GM23338 (cell line): ENCODE measurements around the gene RPS2. TPM values are rescaled to one million over a fixed set of nuclear protein-coding genes. Genes with fewer than 3 reads are reported as not detected.

Experiments
- CREB1 ChIP-seq: fragments of 250-450 bp; sonication (Bioruptor Pico); IDR thresholded peaks from 2 replicates; pipeline ENCODE4 v1.5.0; 2020; ENCODE audit warnings: low read depth, mild to moderate bottlenecking, moderate library complexity
- EZH2phosphoT487 ChIP-seq: fragments of 200-600 bp; sonication (generic); IDR thresholded peaks from one replicate; pipeline ENCODE4 v1.8.1; 2018; ENCODE audit warnings: antibody characterized with exemption; ENCODE audit not compliant: unreplicated experiment
- JUNB ChIP-seq: IDR thresholded peaks from one replicate; pipeline ENCODE4 v1.6.1; 2016; ENCODE audit warnings: antibody characterized with exemption; ENCODE audit not compliant: unreplicated experiment
- POLR2AphosphoS5 ChIP-seq: IDR thresholded peaks from 2 replicates; pipeline ENCODE4 v1.6.1; 2016; ENCODE audit warnings: antibody characterized with exemption, low read depth
- ZNF114 ChIP-seq: fragments of 250-450 bp; sonication (Bioruptor Pico); IDR thresholded peaks from 2 replicates; pipeline ENCODE4 v1.5.0; 2020; ENCODE audit warnings: mild to moderate bottlenecking, moderate library complexity
- ZNF331 ChIP-seq: fragments of 250-450 bp; sonication (Bioruptor Pico); IDR thresholded peaks from 2 replicates; pipeline ENCODE4 v1.5.0; 2020; ENCODE audit warnings: low read depth, mild to moderate bottlenecking, moderate library complexity
- polyA plus RNA-seq: library from polyadenylated mRNA; unstranded; fragments of >200 nt; fragmentation: Nextera tagmentation; extraction: Ambion mirVana; gene quantifications from 2 replicates; pipeline ENCODE4 v1.2.1, GENCODE V29; 2016
- small RNA-seq: library from RNA; depleted of rRNA; stranded (forward); fragments of <200 nt; gene quantifications from one replicate; pipeline ENCODE3, GENCODE V24; 2014; ENCODE audit warnings: low replicate concordance
- total RNA-seq: library from RNA; depleted of rRNA; stranded (reverse); fragments of >200 nt; shearing (Covaris generic); gene quantifications from 2 replicates; pipeline ENCODE4 v1.2.3, GENCODE V29; 2014; rRNA removed

The RPS2 gene
- total and polyA plus RNA-seq, 2 experiments from 2014 or later, result 3,786 to 3,992 TPM

DNA sequence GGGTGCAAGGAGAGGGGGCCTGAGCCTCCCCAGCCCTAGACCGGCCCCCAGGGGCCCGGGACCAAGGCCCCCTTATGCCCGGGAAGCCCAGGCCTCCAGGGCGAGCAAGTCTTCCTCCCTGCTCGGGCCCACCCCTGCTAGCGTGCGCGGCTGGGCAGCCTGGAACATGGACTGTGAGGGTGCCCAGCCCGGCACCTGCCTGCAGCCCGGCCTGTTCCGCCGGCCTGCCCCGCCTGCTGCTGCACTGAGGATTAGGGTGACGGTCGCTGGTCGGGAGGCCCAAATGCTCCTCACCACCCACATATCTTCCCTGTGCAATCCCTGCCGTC is 52.4 kb downstream of the RPS2 start (continued):
- TF ChIP-seq JUNB (no peak), EZH2phosphoT487 (no peak), CREB1 (CRISPR knock-in tag) (no peak), ZNF114 (no peak), ZNF331 (no peak), POLR2AphosphoS5 (no peak)

Small RNA genes lying within 50 kb of the gene (small RNA-seq; reads per million reads assigned to genes)
- gene AC005363.2 (not detected), gene RN7SL219P (not detected), gene SNORA10 (not detected), gene SNORA64 (not detected)

Other genes starting within 250 kb of the RPS2 start
- gene NME3, start 193.3 kb downstream of the RPS2 start, total RNA-seq, result 73.7 and 95.3 TPM in 2 replicates
- 130 and 153 TPM in 2 replicates for gene NME3, start 193.3 kb downstream of the RPS2 start, polyA plus RNA-seq
- gene EME2, start 192.0 kb downstream of the RPS2 start, total RNA-seq, result 15.0 and 17.3 TPM in 2 replicates
- 4.1 TPM in 2 replicates for gene EME2, start 192.0 kb downstream of the RPS2 start, polyA plus RNA-seq
- 223 and 248 TPM in 2 replicates for gene MRPS34, start 191.7 kb downstream of the RPS2 start, total RNA-seq
- gene MRPS34, start 191.7 kb downstream of the RPS2 start, polyA plus RNA-seq, result 370 and 391 TPM in 2 replicates
- gene SPSB3, start 182.3 kb downstream of the RPS2 start, total RNA-seq, result 34.7 and 42.8 TPM in 2 replicates
- gene SPSB3, start 182.3 kb downstream of the RPS2 start, polyA plus RNA-seq, result 27.1 and 33.9 TPM in 2 replicates
- 143 and 175 TPM in 2 replicates for gene NUBP2, start 181.9 kb downstream of the RPS2 start, total RNA-seq
- gene NUBP2, start 181.9 kb downstream of the RPS2 start, polyA plus RNA-seq, result 79.0 and 79.4 TPM in 2 replicates
- gene IGFALS, start 171.1 kb downstream of the RPS2 start, total RNA-seq, result not detected in 2 replicates
- gene IGFALS, start 171.1 kb downstream of the RPS2 start, polyA plus RNA-seq, result 0.16 TPM in 1 of 2 replicates, not detected in the other
- 24.7 and 30.6 TPM in 2 replicates for gene HAGH, start 138.0 kb downstream of the RPS2 start, total RNA-seq
- 28.5 and 28.9 TPM in 2 replicates for gene HAGH, start 138.0 kb downstream of the RPS2 start, polyA plus RNA-seq
- 17.3 and 21.0 TPM in 2 replicates for gene FAHD1, start 137.6 kb downstream of the RPS2 start, total RNA-seq
- 23.9 and 24.2 TPM in 2 replicates for gene FAHD1, start 137.6 kb downstream of the RPS2 start, polyA plus RNA-seq
- gene MEIOB, start 92.7 kb downstream of the RPS2 start, total RNA-seq, result 6.3 and 7.3 TPM in 2 replicates
- 7.7 and 8.7 TPM in 2 replicates for gene MEIOB, start 92.7 kb downstream of the RPS2 start, polyA plus RNA-seq
- gene HS3ST6, start 46.4 kb downstream of the RPS2 start, total RNA-seq, result not detected in 2 replicates
- 0.17 and 0.21 TPM in 2 replicates for gene HS3ST6, start 46.4 kb downstream of the RPS2 start, polyA plus RNA-seq
- gene MSRB1, start 21.6 kb downstream of the RPS2 start, total RNA-seq, result 23.9 and 31.3 TPM in 2 replicates
- gene MSRB1, start 21.6 kb downstream of the RPS2 start, polyA plus RNA-seq, result 29.6 and 30.4 TPM in 2 replicates
- 0.31 and 0.59 TPM in 2 replicates for gene RPL3L, start 10.1 kb downstream of the RPS2 start, total RNA-seq
- gene RPL3L, start 10.1 kb downstream of the RPS2 start, polyA plus RNA-seq, result 0.68 and 1.1 TPM in 2 replicates
- gene NDUFB10, start 5.3 kb downstream of the RPS2 start, total RNA-seq, result 244 and 280 TPM in 2 replicates
- 495 and 527 TPM in 2 replicates for gene NDUFB10, start 5.3 kb downstream of the RPS2 start, polyA plus RNA-seq
- gene RNF151, start 2.0 kb upstream of the RPS2 start, total RNA-seq, result not detected in 2 replicates
- gene RNF151, start 2.0 kb upstream of the RPS2 start, polyA plus RNA-seq, result not detected in 2 replicates
- 122 and 157 TPM in 2 replicates for gene TBL3, start 7.2 kb upstream of the RPS2 start, total RNA-seq
- 67.0 and 68.8 TPM in 2 replicates for gene TBL3, start 7.2 kb upstream of the RPS2 start, polyA plus RNA-seq
- gene NOXO1, start 16.6 kb upstream of the RPS2 start, total RNA-seq, result 1.2 and 2.0 TPM in 2 replicates
- gene NOXO1, start 16.6 kb upstream of the RPS2 start, polyA plus RNA-seq, result 2.0 and 2.6 TPM in 2 replicates
- gene GFER, start 19.4 kb upstream of the RPS2 start, total RNA-seq, result 40.1 and 53.2 TPM in 2 replicates
- gene GFER, start 19.4 kb upstream of the RPS2 start, polyA plus RNA-seq, result 64.5 and 68.5 TPM in 2 replicates
- gene SYNGR3, start 25.1 kb upstream of the RPS2 start, total RNA-seq, result 72.2 and 77.7 TPM in 2 replicates
- 44.7 and 45.4 TPM in 2 replicates for gene SYNGR3, start 25.1 kb upstream of the RPS2 start, polyA plus RNA-seq
- 31.7 and 48.6 TPM in 2 replicates for gene ZNF598, start 45.0 kb upstream of the RPS2 start, total RNA-seq
- gene ZNF598, start 45.0 kb upstream of the RPS2 start, polyA plus RNA-seq, result 8.5 and 10.2 TPM in 2 replicates
- gene NPW, start 55.0 kb upstream of the RPS2 start, total RNA-seq, result 1.9 and 4.5 TPM in 2 replicates
- 37.0 and 37.6 TPM in 2 replicates for gene NPW, start 55.0 kb upstream of the RPS2 start, polyA plus RNA-seq
- 15.4 and 16.5 TPM in 2 replicates for gene NHERF2, start 62.1 kb upstream of the RPS2 start, total RNA-seq
- 12.0 and 21.0 TPM in 2 replicates for gene NHERF2, start 62.1 kb upstream of the RPS2 start, polyA plus RNA-seq
- 84.6 and 97.1 TPM in 2 replicates for gene NTHL1, start 83.0 kb upstream of the RPS2 start, total RNA-seq
- 87.9 and 94.9 TPM in 2 replicates for gene NTHL1, start 83.0 kb upstream of the RPS2 start, polyA plus RNA-seq
- 81.4 and 93.0 TPM in 2 replicates for gene TSC2, start 83.2 kb upstream of the RPS2 start, total RNA-seq
- gene TSC2, start 83.2 kb upstream of the RPS2 start, polyA plus RNA-seq, result 36.3 and 40.5 TPM in 2 replicates
- 75.5 and 107 TPM in 2 replicates for gene PKD1, start 171.1 kb upstream of the RPS2 start, total RNA-seq
- 18.5 and 21.1 TPM in 2 replicates for gene PKD1, start 171.1 kb upstream of the RPS2 start, polyA plus RNA-seq
- 3.7 and 4.1 TPM in 2 replicates for gene RAB26, start 183.8 kb upstream of the RPS2 start, total RNA-seq
- 8.7 and 11.6 TPM in 2 replicates for gene RAB26, start 183.8 kb upstream of the RPS2 start, polyA plus RNA-seq
- 133 and 143 TPM in 2 replicates for gene TRAF7, start 191.0 kb upstream of the RPS2 start, total RNA-seq
- 36.4 and 41.4 TPM in 2 replicates for gene TRAF7, start 191.0 kb upstream of the RPS2 start, polyA plus RNA-seq
- gene CASKIN1, start 231.8 kb upstream of the RPS2 start, total RNA-seq, result 2.4 and 6.2 TPM in 2 replicates
- 1.0 TPM in 2 replicates for gene CASKIN1, start 231.8 kb upstream of the RPS2 start, polyA plus RNA-seq
- gene MLST8, start 240.6 kb upstream of the RPS2 start, total RNA-seq, result 98.1 and 138 TPM in 2 replicates
- gene MLST8, start 240.6 kb upstream of the RPS2 start, polyA plus RNA-seq, result 55.3 and 58.8 TPM in 2 replicates
- 3.8 and 5.3 TPM in 2 replicates for gene BRICD5, start 246.0 kb upstream of the RPS2 start, total RNA-seq
- gene BRICD5, start 246.0 kb upstream of the RPS2 start, polyA plus RNA-seq, result 4.8 and 6.3 TPM in 2 replicates